GM23338 (cell line): ENCODE results near the gene NRP1. TPM values are rescaled to one million over a fixed set of nuclear protein-coding genes. Genes with fewer than 3 reads are reported as not detected.

Source experiments
- ATAC-seq: fragments of 200-7000 bp; cut with Tn5 transposase; 3 replicates; pipeline ENCODE4 v1.9.1; 2020
- DNase-seq: peaks from one replicate; pipeline ENCODE4 v3.0.0-alpha.2; 2015; ENCODE audit warnings: low spot score
- H2AFZ ChIP-seq: fragments of 200-600 bp; sonication (generic); 2 replicates; pipeline ENCODE4 v1.8.0; 2016; ENCODE audit warnings: antibody characterized with exemption, mild to moderate bottlenecking, moderate library complexity
- H3F3A ChIP-seq: fragments of 200-600 bp; sonication (generic); replicated peaks from 2 replicates; pipeline ENCODE4 v1.8.0; 2017; ENCODE audit warnings: antibody characterized with exemption, mixed run types, low read depth
- H3K27ac ChIP-seq: fragments of 200-600 bp; sonication (generic); 2 replicates; pipeline ENCODE4 v1.6.1; 2016; ENCODE audit warnings: low read depth
- H3K27me3 ChIP-seq: fragments of 200-600 bp; sonication (generic); 2 replicates; pipeline ENCODE4 v1.8.0; 2016; ENCODE audit warnings: mild to moderate bottlenecking, mixed run types, moderate library complexity; ENCODE audit not compliant: insufficient read depth
- H3K36me3 ChIP-seq: fragments of 200-600 bp; sonication (generic); 2 replicates; pipeline ENCODE4 v1.8.0; 2016; ENCODE audit warnings: mild to moderate bottlenecking; ENCODE audit not compliant: insufficient read depth
- H3K4me1 ChIP-seq: fragments of 200-600 bp; sonication (generic); 2 replicates; pipeline ENCODE4 v1.8.0; 2016; ENCODE audit warnings: mild to moderate bottlenecking, moderate library complexity; ENCODE audit not compliant: insufficient read depth
- H3K4me2 ChIP-seq: fragments of 200-600 bp; sonication (generic); 2 replicates; pipeline ENCODE4 v1.7.1; 2017; ENCODE audit warnings: mixed run types
- H3K4me3 ChIP-seq: fragments of 200-600 bp; sonication (generic); 2 replicates; pipeline ENCODE4 v1.6.1; 2016; ENCODE audit warnings: mixed run types
- H3K79me2 ChIP-seq: fragments of 200-600 bp; sonication (generic); replicated peaks from 2 replicates; pipeline ENCODE4 v1.8.0; 2017; ENCODE audit warnings: mild to moderate bottlenecking; ENCODE audit not compliant: insufficient read depth
- H3K9me2 ChIP-seq: fragments of 200-600 bp; sonication (generic); 2 replicates; pipeline ENCODE4 v1.8.0; 2017; ENCODE audit not compliant: insufficient read depth
- H4K20me1 ChIP-seq: fragments of 200-600 bp; sonication (generic); replicated peaks from 2 replicates; pipeline ENCODE4 v1.8.0; 2017; ENCODE audit warnings: mild to moderate bottlenecking; ENCODE audit not compliant: insufficient read depth
- H3K27ac Mint-ChIP-seq: 2 replicates; pipeline ENCODE4 v1.8.0; 2020; ENCODE audit warnings: inconsistent platforms, mild to moderate bottlenecking, moderate library complexity, mixed read lengths
- H3K27me3 Mint-ChIP-seq: 3 replicates; pipeline ENCODE4 v1.8.0; 2022; ENCODE audit warnings: low read depth, mild to moderate bottlenecking, moderate library complexity, mixed read lengths, inconsistent platforms; ENCODE audit not compliant: insufficient read depth, poor library complexity
- H3K36me3 Mint-ChIP-seq: 3 replicates; pipeline ENCODE4 v1.8.0; 2021; ENCODE audit warnings: low read depth, mild to moderate bottlenecking, inconsistent platforms, moderate library complexity, mixed read lengths
- H3K4me1 Mint-ChIP-seq: 3 replicates; pipeline ENCODE4 v1.8.0; 2020; ENCODE audit warnings: mild to moderate bottlenecking, inconsistent platforms, mixed read lengths
- H3K4me3 Mint-ChIP-seq: 3 replicates; pipeline ENCODE4 v1.8.0; 2021; ENCODE audit warnings: moderate library complexity, mild to moderate bottlenecking, inconsistent platforms, mixed read lengths
- H3K9me3 Mint-ChIP-seq: 3 replicates; pipeline ENCODE4 v1.8.0; 2020; ENCODE audit warnings: moderate library complexity, mild to moderate bottlenecking, inconsistent platforms, mixed read lengths
- CREB1 ChIP-seq: fragments of 250-450 bp; sonication (Bioruptor Pico); IDR thresholded peaks from 2 replicates; pipeline ENCODE4 v1.5.0; 2020; ENCODE audit warnings: low read depth, mild to moderate bottlenecking, moderate library complexity
- CTCF ChIP-seq, 2 experiments: fragments of 200-600 bp in 1 of 2; sonication (generic) in 1 of 2; conservative IDR thresholded peaks; 2 replicates each; pipeline versions ENCODE4 v1.5.1 to v1.6.1; 2016 to 2017; ENCODE audit warnings: antibody characterized with exemption in 2 of 2, low read depth in 2 of 2, mild to moderate bottlenecking in 2 of 2, moderate library complexity in 1 of 2
- ETS1 ChIP-seq: IDR thresholded peaks from 2 replicates; pipeline ENCODE4 v1.6.1; 2016; ENCODE audit warnings: antibody characterized with exemption
- EZH2 ChIP-seq: fragments of 200-600 bp; sonication (generic); IDR thresholded peaks from one replicate; pipeline ENCODE4 v1.8.0; 2017; ENCODE audit warnings: antibody characterized with exemption, mild to moderate bottlenecking, low read depth; ENCODE audit not compliant: unreplicated experiment
- EZH2phosphoT487 ChIP-seq: fragments of 200-600 bp; sonication (generic); IDR thresholded peaks from one replicate; pipeline ENCODE4 v1.8.1; 2018; ENCODE audit warnings: antibody characterized with exemption; ENCODE audit not compliant: unreplicated experiment
- JUNB ChIP-seq: IDR thresholded peaks from one replicate; pipeline ENCODE4 v1.6.1; 2016; ENCODE audit warnings: antibody characterized with exemption; ENCODE audit not compliant: unreplicated experiment
- NANOG ChIP-seq: IDR thresholded peaks from 2 replicates; pipeline ENCODE4 v1.6.1; 2016; ENCODE audit warnings: antibody characterized with exemption, borderline replicate concordance
- POLR2AphosphoS5 ChIP-seq: IDR thresholded peaks from 2 replicates; pipeline ENCODE4 v1.6.1; 2016; ENCODE audit warnings: antibody characterized with exemption, low read depth
- REST ChIP-seq: IDR thresholded peaks from one replicate; pipeline ENCODE4 v1.6.1; 2018; ENCODE audit warnings: antibody characterized with exemption; ENCODE audit not compliant: unreplicated experiment
- STAT1 ChIP-seq: IDR thresholded peaks from one replicate; pipeline ENCODE4 v1.6.1; 2016; ENCODE audit warnings: antibody characterized with exemption; ENCODE audit not compliant: unreplicated experiment
- ZNF114 ChIP-seq: fragments of 250-450 bp; sonication (Bioruptor Pico); IDR thresholded peaks from 2 replicates; pipeline ENCODE4 v1.5.0; 2020; ENCODE audit warnings: mild to moderate bottlenecking, moderate library complexity
- polyA plus RNA-seq: library from polyadenylated mRNA; unstranded; fragments of >200 nt; fragmentation: Nextera tagmentation; extraction: Ambion mirVana; gene quantifications from 2 replicates; pipeline ENCODE4 v1.2.1, GENCODE V29; 2016
- total RNA-seq: library from RNA; depleted of rRNA; stranded (reverse); fragments of >200 nt; shearing (Covaris generic); gene quantifications from 2 replicates; pipeline ENCODE4 v1.2.3, GENCODE V29; 2014

Gene NRP1
- total and polyA plus RNA-seq, 2 experiments from 2014 or later, result 2.9 to 3.5 TPM

GRCh38 chr10:33215635-33216034, 118.8 kb downstream of the NRP1 start (continued):
- TF ChIP-seq REST, result no peak

- no peaks in the 10 kb centered on the region for H3K79me2 ChIP-seq
- peaks cover 4% of the 10 kb centered on the region; the same call in 1 of the 2 replicates for H3K9me2 ChIP-seq
- H3K4me3 ChIP-seq, result no peak overlapping the region
- no peaks in the 10 kb centered on the region; the same call in 1 of the 2 replicates for H3K4me1 ChIP-seq
- H4K20me1 ChIP-seq, result no peaks in the 10 kb centered on the region
- no peaks in the 10 kb centered on the region for H3K36me3 ChIP-seq
- no peaks in the 10 kb centered on the region for H3K9me3 Mint-ChIP-seq
- ATAC-seq (no peak), DNase-seq (no peak)
- H2AFZ ChIP-seq, result no peak overlapping the region
- H3K27ac Mint-ChIP-seq, result no peak overlapping the region
- peaks cover 5% of the 10 kb centered on the region; the same call in 2 of the 3 replicates for H3K4me1 Mint-ChIP-seq
- peaks cover 1% of the 10 kb centered on the region for H3K27me3 Mint-ChIP-seq
- no peak overlapping the region for H3K4me2 ChIP-seq
- no peak overlapping the region for H3K27ac ChIP-seq
- no peaks in the 10 kb centered on the region for H3F3A ChIP-seq
- H3K4me3 Mint-ChIP-seq, result no peak overlapping the region
- H3K27me3 ChIP-seq, result no peaks in the 10 kb centered on the region
- no peaks in the 10 kb centered on the region; the same call in 2 of the 3 replicates for H3K36me3 Mint-ChIP-seq
- no peak for TF ChIP-seq JUNB
- TF ChIP-seq EZH2phosphoT487, result no peak
- no peak for TF ChIP-seq EZH2
- no peak for TF ChIP-seq ZNF114
- no peak for TF ChIP-seq NANOG
- TF ChIP-seq REST, result no peak
- no peak for TF ChIP-seq CTCF (conservative IDR thresholded peaks at IDR 0.05; ENCODE audit: low read depth in 2 of 2)
- no peak for TF ChIP-seq CREB1 (CRISPR knock-in tag)
- no peak for TF ChIP-seq STAT1
- TF ChIP-seq POLR2AphosphoS5, result no peak
- no peak for TF ChIP-seq ETS1
Observed at GRCh38 chr10:33215154-33215553, 119.3 kb downstream of the NRP1 start.
